HCT116 (cell line): ENCODE data around the gene GIN1. TPM values are rescaled to one million over a fixed set of nuclear protein-coding genes. Genes with fewer than 3 reads are reported as not detected.

Experiments
- ATAC-seq: fragments of 200-7000 bp; cut with Tn5 transposase; 2 replicates; pipeline ENCODE4 v1.9.1; 2020; ENCODE audit warnings: mild to moderate bottlenecking, moderate library complexity
- BruUV-seq: library from RNA; stranded (reverse); fragments of 400-500 nt; replicated peaks from 2 replicates; lab custom pipeline; 2021; lab: Mats Ljungman, UMichigan
- CTCF ChIA-PET: fragments of 300-600 bp; sonication (Branson Sonifier 250); formaldehyde crosslinking; loops from one replicate; lab custom pipeline; 2021; ENCODE audit warnings: antibody characterized with exemption; lab: Charles Lee
- POLR2A ChIA-PET: fragments of 300-600, 350-600 bp; sonication (Branson Sonifier 250); formaldehyde crosslinking; loops from one replicate; lab custom pipeline; 2021; ENCODE audit warnings: antibody characterized with exemption; lab: Charles Lee
- RAD21 ChIA-PET, 2 experiments: fragments of 300-600 bp; sonication (Branson Sonifier 250); formaldehyde crosslinking; loops; one replicate each; lab custom pipeline; 2023; ENCODE audit warnings: low total read pairs in 2 of 2; ENCODE audit not compliant: uncharacterized antibody in 2 of 2, unreplicated experiment in 2 of 2, low non-redundant PET in 1 of 2; lab: Charles Lee
- DNase-seq: peaks from one replicate; pipeline ENCODE4 v3.0.0-alpha.2; 2010; ENCODE audit warnings: low read depth, low spot score
- H2AFZ ChIP-seq: fragments of 200-600 bp; shearing (Covaris generic), sonication (generic); 2 replicates; pipeline ENCODE4 v1.6.1; 2017; ENCODE audit warnings: low read depth, mixed run types, mixed read lengths, antibody characterized with exemption, low read length; ENCODE audit not compliant: poor library complexity, severe bottlenecking
- H3K27ac ChIP-seq: 2 replicates; pipeline ENCODE4 v1.5.1; 2012; ENCODE audit warnings: low read depth, low read length
- H3K27me3 ChIP-seq: fragments of 200-600 bp; sonication (generic); 2 replicates; pipeline ENCODE4 v1.6.1; 2016; ENCODE audit warnings: mixed run types, low read length, mixed read lengths; ENCODE audit not compliant: insufficient read depth
- H3K36me3 ChIP-seq, 2 experiments: fragments of 200-500 bp in 1 of 2; fragments of 200-600 bp in 1 of 2; sonication (Bioruptor generic) in 1 of 2; sonication (generic) in 1 of 2; 2 replicates each; pipeline versions ENCODE4 v1.5.1 to v1.6.1; 2014 to 2016; ENCODE audit warnings: low read length in 2 of 2, inconsistent platforms in 1 of 2, mixed read lengths in 1 of 2, mixed run types in 1 of 2; ENCODE audit not compliant: insufficient read depth in 2 of 2, control insufficient read depth in 1 of 2
- H3K4me1 ChIP-seq, 2 experiments: fragments of 200-600 bp in 1 of 2; sonication (generic) in 1 of 2; 2 replicates each; pipeline versions ENCODE4 v1.5.1 to v1.6.1; 2012 to 2017; ENCODE audit warnings: low read length in 2 of 2, inconsistent platforms in 1 of 2, mild to moderate bottlenecking in 1 of 2, mixed read lengths in 1 of 2, mixed run types in 1 of 2, moderate library complexity in 1 of 2; ENCODE audit not compliant: insufficient read depth in 2 of 2, control insufficient read depth in 1 of 2
- H3K4me2 ChIP-seq: fragments of 200-600 bp; sonication (generic); 2 replicates; pipeline ENCODE4 v1.6.1; 2017; ENCODE audit warnings: mixed run types, low read length, mixed read lengths
- H3K4me3 ChIP-seq, 2 experiments: fragments of 200-600 bp in 1 of 2; sonication (generic) in 1 of 2; replicated peaks in 1 of 2; 2 replicates each; pipeline ENCODE4 v1.5.1; 2011 to 2016; ENCODE audit warnings: low read length in 2 of 2, control low read depth in 1 of 2, low read depth in 1 of 2, mild to moderate bottlenecking in 1 of 2, mixed read lengths in 1 of 2, mixed run types in 1 of 2
- H3K79me2 ChIP-seq: fragments of 200-600 bp; sonication (generic); 2 replicates; pipeline ENCODE4 v1.6.1; 2017; ENCODE audit warnings: mild to moderate bottlenecking, mixed run types, low read length, moderate library complexity, mixed read lengths; ENCODE audit not compliant: insufficient read depth
- H3K9ac ChIP-seq: fragments of 200-600 bp; sonication (generic); 2 replicates; pipeline ENCODE4 v1.6.1; 2016; ENCODE audit warnings: low read length, mixed read lengths
- H3K9me2 ChIP-seq: fragments of 200-600 bp; sonication (generic), shearing (Covaris generic); 2 replicates; pipeline ENCODE4 v1.6.1; 2017; ENCODE audit warnings: mixed run types, mild to moderate bottlenecking, moderate library complexity; ENCODE audit not compliant: insufficient read depth
- H3K9me3 ChIP-seq, 2 experiments: fragments of 200-500 bp in 1 of 2; fragments of 200-600 bp in 1 of 2; sonication (Bioruptor generic) in 1 of 2; sonication (generic) in 1 of 2; 2 replicates each; pipeline ENCODE4 v1.6.1; 2014 to 2017; ENCODE audit warnings: low read length in 2 of 2, mixed read lengths in 2 of 2, inconsistent platforms in 1 of 2, low read depth in 1 of 2, mild to moderate bottlenecking in 1 of 2, mixed run types in 1 of 2, moderate library complexity in 1 of 2; ENCODE audit not compliant: control insufficient read depth in 1 of 2, insufficient read depth in 1 of 2
- H4K20me1 ChIP-seq: fragments of 200-600 bp; sonication (generic), shearing (Covaris generic); 2 replicates; pipeline ENCODE4 v1.6.1; 2017; ENCODE audit warnings: mixed run types, mild to moderate bottlenecking, moderate library complexity; ENCODE audit not compliant: insufficient read depth
- ATF3 ChIP-seq: IDR thresholded peaks from 2 replicates; pipeline ENCODE4 v1.6.1; 2012
- CBX3 ChIP-seq: IDR thresholded peaks from 2 replicates; pipeline ENCODE4 v1.6.1; 2012; ENCODE audit warnings: low read depth
- CEBPB ChIP-seq: IDR thresholded peaks from 2 replicates; pipeline ENCODE4 v1.6.1; 2012; ENCODE audit warnings: low read depth
- EGR1 ChIP-seq: IDR thresholded peaks from 2 replicates; pipeline ENCODE4 v1.6.1; 2012; ENCODE audit warnings: low read depth
- ELF1 ChIP-seq: IDR thresholded peaks from 2 replicates; pipeline ENCODE4 v1.6.1; 2012; ENCODE audit warnings: low read depth, borderline replicate concordance
- EZH2 ChIP-seq: fragments of 200-600 bp; sonication (generic); IDR thresholded peaks from 2 replicates; pipeline ENCODE4 v1.6.1; 2017; ENCODE audit warnings: antibody characterized with exemption, mixed run types
- FOSL1 ChIP-seq: IDR thresholded peaks from 2 replicates; pipeline ENCODE4 v1.6.1; 2012; ENCODE audit warnings: low read depth
- JUND ChIP-seq: IDR thresholded peaks from 2 replicates; pipeline ENCODE4 v1.6.1; 2012
- MAX ChIP-seq: IDR thresholded peaks from 2 replicates; pipeline ENCODE4 v1.6.1; 2012
- POLR2A ChIP-seq: IDR thresholded peaks from 2 replicates; pipeline ENCODE4 v1.7.0; 2011; ENCODE audit warnings: borderline replicate concordance; ENCODE audit not compliant: insufficient read depth, insufficient read length; ENCODE audit errors: extremely low read depth
- POLR2AphosphoS5 ChIP-seq: IDR thresholded peaks from 2 replicates; pipeline ENCODE4 v1.6.1; 2011; ENCODE audit warnings: mild to moderate bottlenecking, low read depth, low read length, moderate library complexity
- RAD21 ChIP-seq: IDR thresholded peaks from 2 replicates; pipeline ENCODE4 v1.6.1; 2012; ENCODE audit warnings: low read depth, mild to moderate bottlenecking
- SIN3A ChIP-seq: IDR thresholded peaks from 2 replicates; pipeline ENCODE4 v1.6.1; 2012; ENCODE audit warnings: low read depth
- SP1 ChIP-seq: IDR thresholded peaks from 2 replicates; pipeline ENCODE4 v1.6.1; 2012; ENCODE audit warnings: low read depth
- SRF ChIP-seq: IDR thresholded peaks from 2 replicates; pipeline ENCODE4 v1.6.1; 2012; ENCODE audit warnings: low read depth
- TCF7L2 ChIP-seq: IDR thresholded peaks from 2 replicates; pipeline ENCODE4 v1.7.0; 2011; ENCODE audit warnings: borderline replicate concordance, inconsistent platforms; ENCODE audit not compliant: insufficient read depth, insufficient read length; ENCODE audit errors: extremely low read depth
- YY1 ChIP-seq: IDR thresholded peaks from 2 replicates; pipeline ENCODE4 v1.6.1; 2011; ENCODE audit warnings: low read length, low read depth, moderate library complexity, mild to moderate bottlenecking; ENCODE audit not compliant: insufficient replicate concordance; ENCODE audit errors: extremely low read depth
- ZFX ChIP-seq: fragments of 450-650 bp; IDR thresholded peaks from 2 replicates; pipeline ENCODE4 v1.6.1; 2017
- ZNF274 ChIP-seq: fragments of 200-500 bp; sonication (Bioruptor generic); IDR thresholded peaks from 2 replicates; pipeline ENCODE4 v1.6.1; 2014; ENCODE audit warnings: mild to moderate bottlenecking, low read depth, low read length, inconsistent platforms
- intact Hi-C: fragments of 100-400 bp; cut with micrococcal nuclease; formaldehyde crosslinking; loops from 2 replicates; pipeline ENCODE4 v1.10.0; 2022
- total RNA-seq: library from RNA; stranded (reverse); gene quantifications from one replicate; pipeline ENCODE4 v1.2.1, GENCODE V29; 2021; ENCODE audit not compliant: unreplicated experiment
- TF ChIP-seq, protein P1 (sequence below): IDR thresholded peaks from 2 replicates; pipeline ENCODE4 v1.6.1; 2011; ENCODE audit warnings: mild to moderate bottlenecking, low read length, moderate library complexity; ENCODE audit not compliant: insufficient replicate concordance; ENCODE audit errors: extremely low read depth

Gene GIN1
- total RNA-seq, 1 experiment from 2014 or later = 11.0 TPM

DNA sequence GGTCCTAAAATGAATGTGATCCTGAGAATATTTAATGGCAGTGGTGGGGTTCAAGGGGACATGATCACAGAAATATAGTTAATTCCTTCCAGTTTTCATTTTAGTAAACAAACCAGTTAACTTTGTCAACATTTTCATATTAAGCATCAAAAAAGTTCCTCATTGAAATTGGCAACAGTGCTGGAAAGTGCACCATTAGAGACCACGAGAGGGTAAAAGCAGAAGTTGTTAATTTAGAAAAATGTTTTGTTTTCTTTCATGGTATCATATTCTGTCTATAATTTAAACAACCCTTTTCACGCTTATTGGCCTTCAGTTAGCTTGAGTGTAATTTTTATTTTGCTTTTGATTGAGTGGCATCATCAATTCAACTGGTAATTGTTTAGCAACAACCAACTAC, 11.9 kb downstream of the GIN1 start:
- H2AFZ ChIP-seq = no peak overlapping the region
- H3K9me2 ChIP-seq = no peaks in the 10 kb centered on the region
- no peaks in the 10 kb centered on the region for H4K20me1 ChIP-seq
- H3K36me3 ChIP-seq = no peaks in the 10 kb centered on the region
- DNase-seq (no peak), ATAC-seq (no peak)
- H3K9ac ChIP-seq = no peak overlapping the region
- H3K4me2 ChIP-seq = no peak overlapping the region
- no peak overlapping the region for H3K4me3 ChIP-seq
- no peaks in the 10 kb centered on the region for H3K4me1 ChIP-seq
- intact Hi-C loops = no loop called here
- H3K79me2 ChIP-seq = peaks cover 14% of the 10 kb centered on the region; the same call in 1 of the 2 replicates
- no peak overlapping the region for H3K27ac ChIP-seq
- no peak for TF ChIP-seq POLR2AphosphoS5
- TF ChIP-seq CBX3 = no peak
- no peak for TF ChIP-seq EZH2
- TF ChIP-seq RAD21 = no peak
- no peak for TF ChIP-seq JUND
- no peak for TF ChIP-seq ZFX
- no peak for TF ChIP-seq SRF
- no peak for TF ChIP-seq ELF1
- no peak for TF ChIP-seq CEBPB
- TF ChIP-seq YY1 = no peak
- no peak for TF ChIP-seq MAX
- TF ChIP-seq ATF3 = no peak
- no peak for TF ChIP-seq POLR2A
- no peak for TF ChIP-seq ZNF274
- TF ChIP-seq SIN3A = no peak
- no peak for TF ChIP-seq EGR1
- TF ChIP-seq FOSL1 = no peak
- TF ChIP-seq TCF7L2 = no peak
- no peak for TF ChIP-seq SP1
- TF ChIP-seq, protein P1, sequence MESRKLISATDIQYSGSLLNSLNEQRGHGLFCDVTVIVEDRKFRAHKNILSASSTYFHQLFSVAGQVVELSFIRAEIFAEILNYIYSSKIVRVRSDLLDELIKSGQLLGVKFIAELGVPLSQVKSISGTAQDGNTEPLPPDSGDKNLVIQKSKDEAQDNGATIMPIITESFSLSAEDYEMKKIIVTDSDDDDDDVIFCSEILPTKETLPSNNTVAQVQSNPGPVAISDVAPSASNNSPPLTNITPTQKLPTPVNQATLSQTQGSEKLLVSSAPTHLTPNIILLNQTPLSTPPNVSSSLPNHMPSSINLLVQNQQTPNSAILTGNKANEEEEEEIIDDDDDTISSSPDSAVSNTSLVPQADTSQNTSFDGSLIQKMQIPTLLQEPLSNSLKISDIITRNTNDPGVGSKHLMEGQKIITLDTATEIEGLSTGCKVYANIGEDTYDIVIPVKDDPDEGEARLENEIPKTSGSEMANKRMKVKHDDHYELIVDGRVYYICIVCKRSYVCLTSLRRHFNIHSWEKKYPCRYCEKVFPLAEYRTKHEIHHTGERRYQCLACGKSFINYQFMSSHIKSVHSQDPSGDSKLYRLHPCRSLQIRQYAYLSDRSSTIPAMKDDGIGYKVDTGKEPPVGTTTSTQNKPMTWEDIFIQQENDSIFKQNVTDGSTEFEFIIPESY = no peak
- no peaks in the 10 kb centered on the region for H3K27me3 ChIP-seq
- ChIA-PET RAD21 (no interaction called here), POLR2A (no interaction called here), CTCF (no interaction called here)
- no TSS peak for BruUV-seq
- no peaks in the 10 kb centered on the region for H3K9me3 ChIP-seq
